ENCODE results near the gene CYSTM1. TPM values are rescaled to one million over a fixed set of nuclear protein-coding genes. Genes with fewer than 3 reads are reported as not detected.

The CYSTM1 gene
- total RNA-seq, 1 experiment from 2014 or later = 27.2 TPM

- no peak for TF ChIP-seq EZH2 (IDR thresholded peaks at IDR 0.05; ENCODE audit: low read depth)
- no peak for TF ChIP-seq CTCF (conservative IDR thresholded peaks at IDR 0.05)
- Histone ChIP-seq H3K9me3 (ENCODE audit: insufficient read depth, low read depth) (no peaks in the 10 kb centered on the region), H3K4me2 (no peak overlapping the region), H4K20me1 (ENCODE audit: insufficient read depth) (no peaks in the 10 kb centered on the region), H2AFZ (no peak overlapping the region), H3K27me3 (ENCODE audit: insufficient read depth, low read depth) (no peaks in the 10 kb centered on the region), H3K4me1 (replicated peaks; ENCODE audit: insufficient read depth) (0 out of 2 replicates have a peak, but pooled peaks cover 5% of the 10 kb centered on the region), H3F3A (ENCODE audit: insufficient read depth, low read depth) (no peaks in the 10 kb centered on the region), H3K4me3 (no peak overlapping the region), H3K79me2 (ENCODE audit: low read depth) (no peaks in the 10 kb centered on the region), H3K9me2 (ENCODE audit: insufficient read depth) (no peaks in the 10 kb centered on the region), H3K36me3 (ENCODE audit: low read depth) (no peaks in the 10 kb centered on the region), H3K27ac (no peak overlapping the region)
- BruUV-seq (replicated peaks) = no TSS peak
- POLR2A ChIA-PET (ENCODE audit: unreplicated experiment) = no interaction called here
- CTCF ChIA-PET = no interaction called here
- DNase-seq = no peak
- intact Hi-C loops (cut with micrococcal nuclease; ENCODE audit: unreplicated experiment) = no loop called here
Measured at GRCh38 chr5:140185409-140185808, 10.4 kb downstream of the CYSTM1 start.

GRCh38 chr5:140186267-140186671 lies 11.3 kb downstream of the CYSTM1 start:
- Histone ChIP-seq H3K79me2 (ENCODE audit: low read depth) (no peaks in the 10 kb centered on the region), H3K9me3 (ENCODE audit: insufficient read depth, low read depth) (no peaks in the 10 kb centered on the region), H3K4me3 (no peak overlapping the region), H3K36me3 (ENCODE audit: low read depth) (no peaks in the 10 kb centered on the region), H3K9me2 (ENCODE audit: insufficient read depth) (no peaks in the 10 kb centered on the region), H2AFZ (no peak overlapping the region), H3K27me3 (ENCODE audit: insufficient read depth, low read depth) (no peaks in the 10 kb centered on the region), H3K4me1 (replicated peaks; ENCODE audit: insufficient read depth) (0 out of 2 replicates have a peak, but pooled peaks cover 5% of the 10 kb centered on the region), H3K27ac (no peak overlapping the region), H4K20me1 (ENCODE audit: insufficient read depth) (no peaks in the 10 kb centered on the region), H3K4me2 (no peak overlapping the region), H3F3A (ENCODE audit: insufficient read depth, low read depth) (no peaks in the 10 kb centered on the region)
- no peak for DNase-seq
- POLR2A ChIA-PET (ENCODE audit: unreplicated experiment) = no interaction called here
- CTCF ChIA-PET = no interaction called here
- intact Hi-C loops (cut with micrococcal nuclease; ENCODE audit: unreplicated experiment) = no loop called here
- no TSS peak for BruUV-seq (replicated peaks)
- TF ChIP-seq CTCF (conservative IDR thresholded peaks at IDR 0.05) (no peak), EZH2 (IDR thresholded peaks at IDR 0.05; ENCODE audit: low read depth) (no peak)

- intact Hi-C loops (cut with micrococcal nuclease; ENCODE audit: unreplicated experiment) = no loop called here
- Histone ChIP-seq H3K27ac (no peak overlapping the region), H3K79me2 (ENCODE audit: low read depth) (no peaks in the 10 kb centered on the region; the same call in 1 of the 2 replicates), H3F3A (ENCODE audit: insufficient read depth, low read depth) (no peaks in the 10 kb centered on the region), H3K9me2 (ENCODE audit: insufficient read depth) (no peaks in the 10 kb centered on the region), H3K9me3 (ENCODE audit: insufficient read depth, low read depth) (no peaks in the 10 kb centered on the region; the same call in 1 of the 2 replicates), H3K4me1 (replicated peaks; ENCODE audit: insufficient read depth) (0 out of 2 replicates have a peak, but pooled peaks cover 5% of the 10 kb centered on the region), H4K20me1 (ENCODE audit: insufficient read depth) (no peaks in the 10 kb centered on the region), H2AFZ (no peak overlapping the region), H3K4me2 (no peak overlapping the region), H3K4me3 (no peak overlapping the region), H3K36me3 (ENCODE audit: low read depth) (no peaks in the 10 kb centered on the region), H3K27me3 (ENCODE audit: insufficient read depth, low read depth) (no peaks in the 10 kb centered on the region)
- TF ChIP-seq EZH2 (IDR thresholded peaks at IDR 0.05; ENCODE audit: low read depth) = no peak
- no peak for TF ChIP-seq CTCF (conservative IDR thresholded peaks at IDR 0.05)
- no peak for DNase-seq
- no TSS peak for BruUV-seq (replicated peaks)
- CTCF ChIA-PET = no interaction called here
- POLR2A ChIA-PET (ENCODE audit: unreplicated experiment) = interaction anchor here (0.7 kb wide), 1 partner anchor 658 kb away, joined by 3 read pairs; no protein-coding TSS in a partner anchor
Measured at GRCh38 chr5:140189253-140189652, 14.3 kb downstream of the CYSTM1 start.
